Endodermal cell (in vitro differentiated cells): ENCODE results near the gene KCNK7. TPM values are rescaled to one million over a fixed set of nuclear protein-coding genes. Genes with fewer than 3 reads are reported as not detected.

ENCODE experiments used
- DNase-seq: peaks from one replicate; pipeline ENCODE4 v3.0.0-alpha.2; 2017
- H3K27ac ChIP-seq: 2 replicates; pipeline ENCODE4 v1.5.1; 2013; ENCODE audit warnings: mild to moderate bottlenecking, low read depth, low read length, moderate library complexity
- H3K27me3 ChIP-seq: 2 replicates; pipeline ENCODE4 v1.6.1; 2013; ENCODE audit warnings: mild to moderate bottlenecking, low read length, moderate library complexity; ENCODE audit not compliant: insufficient read depth, control insufficient read depth, poor library complexity, severe bottlenecking
- H3K36me3 ChIP-seq: 2 replicates; pipeline ENCODE4 v1.7.0; 2013; ENCODE audit warnings: mild to moderate bottlenecking, low read length, moderate library complexity; ENCODE audit not compliant: control insufficient read depth, insufficient read depth
- H3K4me1 ChIP-seq: one replicate; pipeline ENCODE4 v1.7.0; 2013; ENCODE audit warnings: low read length; ENCODE audit not compliant: control insufficient read depth, insufficient read depth
- H3K4me3 ChIP-seq: 2 replicates; pipeline ENCODE4 v1.5.1; 2013; ENCODE audit warnings: mild to moderate bottlenecking, low read length, moderate library complexity
- H3K9ac ChIP-seq: 2 replicates; pipeline ENCODE4 v1.6.1; 2013; ENCODE audit warnings: mild to moderate bottlenecking, low read length, moderate library complexity; ENCODE audit not compliant: poor library complexity, severe bottlenecking; ENCODE audit errors: extremely low read depth
- H3K9me3 ChIP-seq: 2 replicates; pipeline ENCODE4 v1.6.1; 2013; ENCODE audit warnings: mild to moderate bottlenecking, low read length, moderate library complexity; ENCODE audit not compliant: control insufficient read depth
- H3K27ac Mint-ChIP-seq: 2 replicates; pipeline ENCODE4 v1.8.0; 2020; ENCODE audit warnings: mixed read lengths
- H3K27me3 Mint-ChIP-seq: 2 replicates; pipeline ENCODE4 v1.8.0; 2021; ENCODE audit warnings: mild to moderate bottlenecking, mixed read lengths; ENCODE audit not compliant: insufficient read depth
- H3K36me3 Mint-ChIP-seq: 2 replicates; pipeline ENCODE4 v1.8.0; 2020; ENCODE audit warnings: low read depth, mixed read lengths
- H3K4me1 Mint-ChIP-seq: 2 replicates; pipeline ENCODE4 v1.8.0; 2020; ENCODE audit warnings: mixed read lengths
- H3K4me3 Mint-ChIP-seq: 2 replicates; pipeline ENCODE4 v1.8.0; 2020; ENCODE audit warnings: mild to moderate bottlenecking, moderate library complexity, mixed read lengths
- H3K9me3 Mint-ChIP-seq: 2 replicates; pipeline ENCODE4 v1.8.0; 2020; ENCODE audit warnings: mild to moderate bottlenecking, mixed read lengths
- CTCF ChIP-seq: fragments of 200-600 bp; sonication (generic); conservative IDR thresholded peaks from 2 replicates; pipeline ENCODE4 v1.5.0; 2021; ENCODE audit warnings: antibody characterized with exemption, mild to moderate bottlenecking
- WGBS, 2 experiments: methylation state at CpG; one replicate each; pipeline versions ENCODE4 v1.1.5 to v1.1.7; 2013; ENCODE audit warnings: missing lambda C conversion rate in 2 of 2, mixed read lengths in 1 of 2; ENCODE audit not compliant: insufficient coverage in 1 of 2, insufficient read length in 1 of 2; 5-methylcytosine and 5-hydroxymethylcytosine counted together
- total RNA-seq, 2 donors: library from RNA; stranded (reverse); fragmentation: NEBNext Ultra II Directional in 1 of 2; extraction: Animal tissue kit (Norgen Biotek cat#: 25700) in 1 of 2; gene quantifications; 2 replicates in 1 of 2; 3 replicates in 1 of 2; pipeline ENCODE4 v1.2.1, GENCODE V29; 2021

KCNK7 gene
- total RNA-seq, 2 donors from 2014 or later, result 1.2 TPM; not detected in 1

DNA sequence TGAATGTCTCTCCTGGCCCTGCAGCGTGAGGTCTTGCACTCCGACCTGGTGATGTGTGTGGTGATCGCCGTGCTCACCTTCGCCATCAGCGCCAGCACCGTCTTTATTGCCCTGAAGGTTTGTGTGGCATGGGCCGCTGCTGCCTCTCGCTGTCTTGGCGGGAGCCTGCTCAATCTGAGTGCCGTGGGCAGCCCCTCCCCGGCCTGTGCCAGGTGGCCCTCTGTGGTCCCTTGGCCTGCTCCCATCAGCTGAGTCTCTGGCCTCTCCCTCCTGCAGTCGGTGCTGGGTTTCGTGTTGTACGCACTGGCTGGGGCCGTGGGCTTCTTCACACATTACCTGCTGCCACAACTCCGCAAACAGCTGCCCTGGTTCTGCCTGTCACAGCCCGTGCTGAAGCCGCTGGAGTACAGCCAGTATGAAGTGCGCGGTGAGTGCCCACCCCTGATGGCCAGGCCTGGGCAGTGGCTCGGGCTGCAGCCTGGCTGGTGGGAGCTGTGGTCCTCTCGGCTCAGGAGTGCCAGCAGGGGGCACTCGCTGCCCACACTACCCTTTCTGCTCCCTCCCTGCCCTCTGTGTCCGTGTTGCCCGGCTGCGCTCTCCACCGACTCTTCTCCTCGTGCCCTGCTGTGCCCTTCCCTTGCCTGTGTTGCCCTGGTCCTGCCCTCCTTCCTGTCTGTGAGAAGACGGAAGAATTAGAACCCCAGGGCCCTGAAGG is 30.2 kb upstream of the KCNK7 start:
- peak; percentile 67 for TF ChIP-seq CTCF
- 88% methylated on average over 28 to 30 of the region's 30 CpGs for whole genome bisulfite sequencing, 2 experiments
- H3K4me3 ChIP-seq, result no peak overlapping the region
- no peaks in the 10 kb centered on the region for H3K9me3 Mint-ChIP-seq
- no peaks in the 10 kb centered on the region for H3K4me1 Mint-ChIP-seq
- no peak overlapping the region for H3K4me3 Mint-ChIP-seq
- no peaks in the 10 kb centered on the region for H3K4me1 ChIP-seq
- no peaks in the 10 kb centered on the region for H3K27me3 Mint-ChIP-seq
- peaks cover 64% of the 10 kb centered on the region for H3K36me3 Mint-ChIP-seq
- no peak overlapping the region for H3K27ac Mint-ChIP-seq
- no peaks in the 10 kb centered on the region for H3K9me3 ChIP-seq
- DNase-seq, result peak; percentile 81
- H3K27ac ChIP-seq, result no peak overlapping the region
- H3K27me3 ChIP-seq, result no peaks in the 10 kb centered on the region
- H3K36me3 ChIP-seq, result peaks cover 70% of the 10 kb centered on the region
- H3K9ac ChIP-seq, result no peak overlapping the region

- no peaks in the 10 kb centered on the region for H3K9me3 Mint-ChIP-seq
- DNase-seq, result no peak
- H3K9ac ChIP-seq, result no peak overlapping the region
- no peak for TF ChIP-seq CTCF
- no peaks in the 10 kb centered on the region for H3K27me3 ChIP-seq
- 89 to 93% methylated on average over 8 to 30 of the region's 30 CpGs for WGBS, 2 experiments
- H3K4me3 ChIP-seq, result no peak overlapping the region
- no peaks in the 10 kb centered on the region for H3K9me3 ChIP-seq
- no peak overlapping the region for H3K27ac Mint-ChIP-seq
- no peaks in the 10 kb centered on the region for H3K4me1 Mint-ChIP-seq
- peaks cover 69% of the 10 kb centered on the region for H3K36me3 ChIP-seq
- H3K4me1 ChIP-seq, result no peaks in the 10 kb centered on the region
- no peak overlapping the region for H3K4me3 Mint-ChIP-seq
- H3K27me3 Mint-ChIP-seq, result no peaks in the 10 kb centered on the region
- H3K27ac ChIP-seq, result no peak overlapping the region
- peaks cover 60% of the 10 kb centered on the region for H3K36me3 Mint-ChIP-seq
Measured at GRCh38 chr11:65624931-65625627, 29.5 kb upstream of the KCNK7 start.

DNA sequence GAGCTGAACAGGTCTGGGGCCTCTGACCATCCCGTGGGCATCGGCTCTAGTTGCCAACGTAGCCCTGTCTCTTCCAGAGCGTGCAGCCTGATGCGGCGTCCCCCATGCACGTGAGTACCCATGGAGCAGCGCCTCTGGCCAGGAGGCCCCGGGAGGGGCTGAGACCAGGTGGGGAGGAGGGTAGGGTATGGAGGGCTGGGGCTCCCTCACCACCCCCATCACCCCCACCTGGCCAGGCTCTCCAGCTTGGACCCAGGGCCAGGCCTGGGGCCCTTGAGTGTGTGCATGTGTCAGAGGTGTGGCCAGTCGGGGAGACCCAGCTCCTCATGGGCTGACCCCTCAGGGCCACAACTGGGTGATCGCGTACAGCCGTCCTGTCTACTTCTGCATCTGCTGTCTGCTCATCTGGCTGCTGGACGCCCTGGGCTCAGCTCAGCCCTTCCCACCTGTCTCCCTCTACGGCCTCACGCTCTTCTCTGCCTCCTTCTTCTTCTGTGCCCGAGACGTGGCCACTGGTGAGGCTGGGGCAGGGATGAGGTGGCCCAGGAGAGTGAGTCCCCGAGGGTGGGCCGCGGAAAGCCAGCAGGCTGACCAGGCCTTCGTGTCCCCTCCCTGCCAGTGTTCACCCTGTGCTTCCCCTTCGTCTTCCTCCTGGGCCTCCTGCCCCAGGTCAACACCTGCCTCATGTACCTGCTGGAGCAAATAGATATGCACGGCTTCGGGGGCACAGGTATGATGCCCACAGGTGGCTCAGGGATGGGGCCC is 28.4 kb upstream of the KCNK7 start:
- Histone ChIP-seq H3K27me3 (no peaks in the 10 kb centered on the region), H3K36me3 (peaks cover 68% of the 10 kb centered on the region), H3K4me3 (no peak overlapping the region), H3K27ac (no peak overlapping the region), H3K9ac (no peak overlapping the region), H3K4me1 (no peaks in the 10 kb centered on the region), H3K9me3 (no peaks in the 10 kb centered on the region)
- 94% methylated on average over 8 to 24 of the region's 25 CpGs for WGBS, 2 experiments
- Mint-ChIP-seq H3K4me1 (no peaks in the 10 kb centered on the region), H3K4me3 (no peak overlapping the region), H3K9me3 (no peaks in the 10 kb centered on the region), H3K27me3 (no peaks in the 10 kb centered on the region), H3K27ac (no peak overlapping the region), H3K36me3 (peaks cover 61% of the 10 kb centered on the region)
- no peak for TF ChIP-seq CTCF
- DNase-seq, result no peak
